A673 (cell line): ENCODE results near the gene GLS2. TPM values are rescaled to one million over a fixed set of nuclear protein-coding genes. Genes with fewer than 3 reads are reported as not detected.
A peak's percentile ranks its signal among the peaks of the same experiment; 100 is the strongest.

Experiments
- BruUV-seq: library from RNA; stranded (reverse); fragments of 400-500 nt; replicated peaks from 2 replicates; lab custom pipeline; 2021; lab: Mats Ljungman, UMichigan
- CTCF ChIA-PET: fragments of 300-600 bp; sonication (Branson Sonifier 250); formaldehyde crosslinking; loops from one replicate; lab custom pipeline; 2022; ENCODE audit warnings: antibody characterized with exemption; lab: Charles Lee
- POLR2A ChIA-PET: fragments of 300-600 bp; sonication (Branson Sonifier 250); formaldehyde crosslinking; loops from one replicate; lab custom pipeline; 2022; ENCODE audit warnings: antibody characterized with exemption; ENCODE audit not compliant: low non-redundant PET; lab: Charles Lee
- DNase-seq: peaks from one replicate; pipeline ENCODE4 v3.0.0-alpha.2; 2015; ENCODE audit warnings: low spot score
- H3K27ac ChIP-seq: fragments of 200-600 bp; sonication (generic); 2 replicates; pipeline ENCODE4 v1.5.1; 2016; ENCODE audit warnings: mixed run types, low read depth, mild to moderate bottlenecking, mixed read lengths, antibody characterized with exemption, low read length; ENCODE audit not compliant: poor library complexity, severe bottlenecking
- H3K27me3 ChIP-seq: fragments of 200-600 bp; sonication (generic); replicated peaks from 2 replicates; pipeline ENCODE4 v1.6.1; 2017; ENCODE audit warnings: mixed run types, low read depth, mild to moderate bottlenecking, mixed read lengths, antibody characterized with exemption, low read length; ENCODE audit not compliant: insufficient read depth, poor library complexity
- H3K36me3 ChIP-seq: fragments of 200-600 bp; sonication (generic); 2 replicates; pipeline ENCODE4 v1.6.1; 2016; ENCODE audit warnings: mixed run types, mild to moderate bottlenecking, mixed read lengths, antibody characterized with exemption, low read length; ENCODE audit not compliant: insufficient read depth, poor library complexity, severe bottlenecking
- H3K4me1 ChIP-seq: fragments of 200-600 bp; sonication (generic); 2 replicates; pipeline ENCODE4 v1.6.1; 2017; ENCODE audit warnings: mixed run types, mild to moderate bottlenecking, mixed read lengths, antibody characterized with exemption, low read length; ENCODE audit not compliant: insufficient read depth, poor library complexity, severe bottlenecking
- H3K4me3 ChIP-seq: fragments of 200-600 bp; sonication (generic); 2 replicates; pipeline ENCODE4 v1.5.1; 2016; ENCODE audit warnings: low read depth, mixed run types, mild to moderate bottlenecking, mixed read lengths, low read length; ENCODE audit not compliant: poor library complexity, severe bottlenecking
- H3K9me3 ChIP-seq: fragments of 200-600 bp; sonication (generic); 2 replicates; pipeline ENCODE4 v1.6.1; 2016; ENCODE audit warnings: mixed run types, low read depth, mild to moderate bottlenecking, mixed read lengths, antibody characterized with exemption, low read length; ENCODE audit not compliant: poor library complexity, severe bottlenecking
- CTCF ChIP-seq: fragments of 300-800, 200-600 bp; sonication (generic); conservative IDR thresholded peaks from 2 replicates; pipeline ENCODE4 v1.5.1; 2017; ENCODE audit warnings: low read depth, mild to moderate bottlenecking, antibody characterized with exemption, low read length, moderate library complexity, mixed read lengths
- EZH2 ChIP-seq: fragments of 200-600 bp; sonication (generic); IDR thresholded peaks from 2 replicates; pipeline ENCODE4 v1.6.1; 2017; ENCODE audit warnings: borderline replicate concordance, low read depth, mild to moderate bottlenecking, mixed read lengths, antibody characterized with exemption, low read length; ENCODE audit not compliant: poor library complexity, severe bottlenecking
- intact Hi-C: fragments of 100-400 bp; cut with micrococcal nuclease; formaldehyde crosslinking; loops from one replicate; pipeline ENCODE4 v1.10.0; 2022; ENCODE audit not compliant: unreplicated experiment
- total RNA-seq: library from RNA; stranded (reverse); gene quantifications from 2 replicates; pipeline ENCODE4 v1.2.3, GENCODE V29; 2021

The GLS2 gene
- total RNA-seq, 1 experiment from 2014 or later: not detected

- BruUV-seq: no TSS peak
These were observed 11.8 kb downstream of the GLS2 start for GRCh38 chr12:56476143-56476542.

GRCh38 chr12:56474389-56474788 is 13.6 kb downstream of the GLS2 start:
- H3K36me3 ChIP-seq: no peaks in the 10 kb centered on the region
- no peak overlapping the region for H3K27ac ChIP-seq
- ChIA-PET POLR2A (interaction anchor here (0.6 to 0.7 kb wide), 3 partner anchors 11 to 887 kb away, joined by 3 to 8 read pairs (median 3); no protein-coding TSS in a partner anchor), CTCF (interaction anchor here (0.6 kb wide), 1 partner anchor 251 kb away, joined by 4 read pairs; no protein-coding TSS in a partner anchor)
- no peaks in the 10 kb centered on the region for H3K27me3 ChIP-seq
- no peak overlapping the region for H3K4me3 ChIP-seq
- intact Hi-C loops: no loop called here
- H3K9me3 ChIP-seq: no peaks in the 10 kb centered on the region
- DNase-seq: no peak
- H3K4me1 ChIP-seq: peaks cover 3% of the 10 kb centered on the region
- BruUV-seq: no TSS peak
- TF ChIP-seq EZH2 (no peak), CTCF (no peak)

More at GRCh38 chr12:56476143-56476542, 11.8 kb downstream of the GLS2 start:
- ChIA-PET POLR2A (no interaction called here), CTCF (no interaction called here)
- H3K36me3 ChIP-seq: no peaks in the 10 kb centered on the region
- intact Hi-C loops: no loop called here
- H3K27ac ChIP-seq: no peak overlapping the region
- no peaks in the 10 kb centered on the region for H3K4me1 ChIP-seq
- H3K4me3 ChIP-seq: no peak overlapping the region
- TF ChIP-seq CTCF: no peak
- TF ChIP-seq EZH2: no peak
- no peaks in the 10 kb centered on the region for H3K27me3 ChIP-seq
- DNase-seq: no peak
- no peaks in the 10 kb centered on the region for H3K9me3 ChIP-seq

- Histone ChIP-seq H3K27me3 (no peaks in the 10 kb centered on the region), H3K27ac (peak overlapping the region; percentile 94), H3K36me3 (no peaks in the 10 kb centered on the region), H3K4me3 (peak overlapping the region; percentile 76), H3K9me3 (no peaks in the 10 kb centered on the region), H3K4me1 (peaks cover 7% of the 10 kb centered on the region)
- DNase-seq: peak; percentile 15
- TF ChIP-seq EZH2: no peak
- BruUV-seq: no TSS peak
- ChIA-PET CTCF (no interaction called here), POLR2A (no interaction called here)
- intact Hi-C loops: no loop called here
These were observed 18.7 kb downstream of the GLS2 start for GRCh38 chr12:56469007-56469930.
